Osteoblast (primary cell): ENCODE measurements around the gene SRCIN1. TPM values are rescaled to one million over a fixed set of nuclear protein-coding genes. Genes with fewer than 3 reads are reported as not detected.

ENCODE experiments used
- DNase-seq: peaks from one replicate; pipeline ENCODE4 v3.0.0; 2011; ENCODE audit warnings: low spot score, mixed read lengths; ENCODE audit not compliant: insufficient read length; ENCODE audit errors: missing footprints
- H2AFZ ChIP-seq: 2 replicates; pipeline ENCODE4 v1.6.0; 2011; ENCODE audit warnings: mild to moderate bottlenecking, low read length
- H3K27ac ChIP-seq: 2 replicates; pipeline ENCODE4 v1.5.1; 2011; ENCODE audit warnings: mild to moderate bottlenecking, low read depth, low read length, moderate library complexity
- H3K27me3 ChIP-seq: 2 replicates; pipeline ENCODE4 v1.6.0; 2012; ENCODE audit warnings: mild to moderate bottlenecking, control low read depth, inconsistent platforms, low read length, moderate library complexity; ENCODE audit not compliant: insufficient read depth
- H3K36me3 ChIP-seq: 2 replicates; pipeline ENCODE4 v1.5.1; 2011; ENCODE audit warnings: mild to moderate bottlenecking, low read length, control low read depth, moderate library complexity; ENCODE audit not compliant: insufficient read depth
- H3K4me1 ChIP-seq: 2 replicates; pipeline ENCODE4 v1.5.1; 2011; ENCODE audit warnings: mild to moderate bottlenecking, low read length, control low read depth, moderate library complexity; ENCODE audit not compliant: insufficient read depth
- H3K4me2 ChIP-seq: 2 replicates; pipeline ENCODE4 v1.6.0; 2011; ENCODE audit warnings: mild to moderate bottlenecking, low read length; ENCODE audit not compliant: insufficient read depth
- H3K4me3 ChIP-seq: fragments of 200-600 bp; sonication (generic); 3 replicates; pipeline ENCODE4 v1.5.1; 2012; ENCODE audit warnings: mild to moderate bottlenecking, low read length, inconsistent platforms; ENCODE audit not compliant: insufficient read depth
- H3K79me2 ChIP-seq: 2 replicates; pipeline ENCODE4 v1.6.0; 2012; ENCODE audit warnings: mild to moderate bottlenecking, low read length, control low read depth, inconsistent platforms; ENCODE audit not compliant: insufficient read depth
- H3K9me3 ChIP-seq: 2 replicates; pipeline ENCODE4 v1.5.1; 2011; ENCODE audit warnings: low read depth, low read length, control low read depth
- H4K20me1 ChIP-seq: 2 replicates; pipeline ENCODE4 v1.6.0; 2012; ENCODE audit warnings: mild to moderate bottlenecking, low read length, control low read depth; ENCODE audit not compliant: insufficient read depth
- CTCF ChIP-seq: IDR thresholded peaks from 2 replicates; pipeline ENCODE4 v1.5.1; 2011; ENCODE audit warnings: mild to moderate bottlenecking, low read depth, low read length, moderate library complexity; ENCODE audit errors: extremely low read depth
- total RNA-seq: library from RNA; depleted of rRNA; stranded (reverse); fragments of >200 nt; gene quantifications from 2 replicates; pipeline ENCODE4 v1.2.3, GENCODE V29; 2012

Gene SRCIN1
- total RNA-seq, 1 donor: not detected

- no peak for DNase-seq
- no peaks in the 10 kb centered on the region for H3K79me2 ChIP-seq
- H2AFZ ChIP-seq: no peak overlapping the region
- no peaks in the 10 kb centered on the region for H3K36me3 ChIP-seq
- TF ChIP-seq CTCF: no peak
- peaks cover under 1% of the 10 kb centered on the region for H3K27me3 ChIP-seq
- no peak overlapping the region for H3K27ac ChIP-seq
- no peak overlapping the region for H3K4me3 ChIP-seq
- H3K4me1 ChIP-seq: peaks cover 2% of the 10 kb centered on the region
- no peaks in the 10 kb centered on the region for H3K9me3 ChIP-seq
- no peaks in the 10 kb centered on the region for H4K20me1 ChIP-seq
- no peak overlapping the region for H3K4me2 ChIP-seq
These were observed 53.4 kb downstream of the SRCIN1 start for GRCh38 chr17:38552343-38552742.

- DNase-seq: no peak
- no peak overlapping the region for H3K27ac ChIP-seq
- TF ChIP-seq CTCF: no peak
- H3K4me1 ChIP-seq: peaks cover 2% of the 10 kb centered on the region
- peaks cover 3% of the 10 kb centered on the region for H3K27me3 ChIP-seq
- no peak overlapping the region for H3K4me2 ChIP-seq
- no peak overlapping the region for H3K4me3 ChIP-seq
- peak overlapping the region; percentile 44 for H2AFZ ChIP-seq
- no peaks in the 10 kb centered on the region for H3K9me3 ChIP-seq
- no peaks in the 10 kb centered on the region for H3K79me2 ChIP-seq
- H3K36me3 ChIP-seq: no peaks in the 10 kb centered on the region
- H4K20me1 ChIP-seq: no peaks in the 10 kb centered on the region
These were observed 54.6 kb downstream of the SRCIN1 start for GRCh38 chr17:38551121-38551520.

GRCh38 chr17:38550661-38551060, 55.1 kb downstream of the SRCIN1 start:
- H3K36me3 ChIP-seq: no peaks in the 10 kb centered on the region
- TF ChIP-seq CTCF: no peak
- DNase-seq: peak; percentile 99
- H3K4me1 ChIP-seq: peaks cover 2% of the 10 kb centered on the region
- H3K9me3 ChIP-seq: no peaks in the 10 kb centered on the region
- H3K79me2 ChIP-seq: no peaks in the 10 kb centered on the region
- peak overlapping the region; percentile 44 for H2AFZ ChIP-seq
- H3K27me3 ChIP-seq: peaks cover 3% of the 10 kb centered on the region
- no peak overlapping the region for H3K27ac ChIP-seq
- no peaks in the 10 kb centered on the region for H4K20me1 ChIP-seq
- H3K4me3 ChIP-seq: no peak overlapping the region
- no peak overlapping the region for H3K4me2 ChIP-seq

GRCh38 chr17:38549285-38549684, 56.5 kb downstream of the SRCIN1 start:
- H2AFZ ChIP-seq: no peak overlapping the region
- H3K4me3 ChIP-seq: no peak overlapping the region
- TF ChIP-seq CTCF: no peak
- peaks cover 3% of the 10 kb centered on the region for H3K27me3 ChIP-seq
- H3K27ac ChIP-seq: no peak overlapping the region
- H3K9me3 ChIP-seq: no peaks in the 10 kb centered on the region
- DNase-seq: no peak
- H3K79me2 ChIP-seq: no peaks in the 10 kb centered on the region
- no peak overlapping the region for H3K4me2 ChIP-seq
- H3K4me1 ChIP-seq: peaks cover 2% of the 10 kb centered on the region
- no peaks in the 10 kb centered on the region for H3K36me3 ChIP-seq
- H4K20me1 ChIP-seq: no peaks in the 10 kb centered on the region
